Activated T-cell treated with anti-CD3 and anti-CD28 coated beads, Interleukin-2, amount 50 U/mL, for 4 hours (primary cell): ENCODE data around the gene VWA8. TPM values are rescaled to one million over a fixed set of nuclear protein-coding genes. Genes with fewer than 3 reads are reported as not detected.
"Not testable (repeated sequence)": the region's sequence is repeated elsewhere in the genome, so short reads cannot be mapped to it uniquely, and the experiment has no call there.

Experiments used
- ATAC-seq, 2 donors: fragments of 200-7000 bp; cut with Tn5 transposase; one replicate each; pipeline ENCODE4 v1.10.0; 2021
- DNase-seq: peaks from one replicate; pipeline ENCODE4 v3.0.0-alpha.2; 2020
- H3K27me3 Mint-ChIP-seq: one replicate; pipeline ENCODE4 v1.8.0; 2021; ENCODE audit warnings: low read depth, mixed read lengths
- H3K36me3 Mint-ChIP-seq: one replicate; pipeline ENCODE4 v1.8.0; 2022; ENCODE audit warnings: mixed read lengths; ENCODE audit not compliant: insufficient read depth
- H3K4me1 Mint-ChIP-seq: one replicate; pipeline ENCODE4 v1.8.0; 2021; ENCODE audit warnings: low read depth, mixed read lengths
- H3K4me3 Mint-ChIP-seq: one replicate; pipeline ENCODE4 v1.8.0; 2021; ENCODE audit warnings: mild to moderate bottlenecking, moderate library complexity, mixed read lengths
- H3K9me3 Mint-ChIP-seq: one replicate; pipeline ENCODE4 v1.8.0; 2021; ENCODE audit warnings: mixed read lengths
- total RNA-seq, 3 donors: library from RNA; stranded (reverse); gene quantifications; one replicate each; pipeline ENCODE4 v1.2.1, GENCODE V29; 2021

VWA8 gene
- total RNA-seq, 3 donors from 2014 or later, result 22.2 to 31.9 (median 26.4) TPM

GRCh38 chr13:41952749-41953148, 8.2 kb downstream of the VWA8 start:
- H3K4me1 Mint-ChIP-seq, result peaks cover 26% of the 10 kb centered on the region
- H3K36me3 Mint-ChIP-seq, result peaks cover 26% of the 10 kb centered on the region
- no peaks in the 10 kb centered on the region for H3K27me3 Mint-ChIP-seq

GRCh38 chr13:41949104-41949503, 11.8 kb downstream of the VWA8 start:
- peaks cover 44% of the 10 kb centered on the region for H3K36me3 Mint-ChIP-seq

More at GRCh38 chr13:41952749-41953148, 8.2 kb downstream of the VWA8 start:
- ATAC-seq, result no peak
- H3K9me3 Mint-ChIP-seq, result no peaks in the 10 kb centered on the region
- DNase-seq, result no peak
- H3K4me3 Mint-ChIP-seq, result no peak overlapping the region

GRCh38 chr13:41945926-41946325, 15.0 kb downstream of the VWA8 start:
- ATAC-seq (no peak), DNase-seq (no peak)
- H3K9me3 Mint-ChIP-seq, result peaks cover 25% of the 10 kb centered on the region
- H3K36me3 Mint-ChIP-seq, result peaks cover 54% of the 10 kb centered on the region
- H3K4me3 Mint-ChIP-seq, result no peak overlapping the region
- H3K27me3 Mint-ChIP-seq, result no peaks in the 10 kb centered on the region
- peaks cover 3% of the 10 kb centered on the region for H3K4me1 Mint-ChIP-seq

More at GRCh38 chr13:41949104-41949503, 11.8 kb downstream of the VWA8 start:
- H3K9me3 Mint-ChIP-seq, result peaks cover 25% of the 10 kb centered on the region
- H3K4me3 Mint-ChIP-seq, DNase-seq, ATAC-seq, H3K4me1 Mint-ChIP-seq, H3K27me3 Mint-ChIP-seq: not testable (repeated sequence)

- Mint-ChIP-seq H3K4me3 (no peak overlapping the region), H3K36me3 (peaks cover 54% of the 10 kb centered on the region), H3K4me1 (peaks cover 8% of the 10 kb centered on the region), H3K27me3 (no peaks in the 10 kb centered on the region), H3K9me3 (peaks cover 25% of the 10 kb centered on the region)
- DNase-seq (no peak), ATAC-seq (no peak)
Measured at GRCh38 chr13:41944635-41945397, 16.1 kb downstream of the VWA8 start.

DNA sequence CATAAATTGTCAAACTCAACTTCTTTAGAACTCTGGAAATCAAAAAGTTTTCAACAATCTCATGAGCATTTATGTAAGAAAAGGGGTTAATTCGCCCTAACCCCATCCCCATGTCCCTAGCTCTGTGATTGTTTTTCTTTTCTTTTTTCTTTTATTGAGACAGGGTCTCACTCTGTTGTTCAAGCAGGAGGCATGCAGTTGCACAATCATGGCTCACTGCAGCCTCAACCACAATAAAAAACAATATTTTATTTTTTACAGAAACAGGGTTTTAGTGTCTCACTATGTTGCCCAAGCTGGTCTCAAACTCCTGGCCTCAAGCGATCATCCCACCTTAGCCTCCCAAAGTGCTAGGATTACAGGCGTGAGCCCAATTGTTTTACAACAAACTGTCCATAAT, 16.7 kb downstream of the VWA8 start:
- Mint-ChIP-seq H3K4me1 (peaks cover 9% of the 10 kb centered on the region), H3K9me3 (peaks cover 25% of the 10 kb centered on the region), H3K36me3 (peaks cover 50% of the 10 kb centered on the region)

DNA sequence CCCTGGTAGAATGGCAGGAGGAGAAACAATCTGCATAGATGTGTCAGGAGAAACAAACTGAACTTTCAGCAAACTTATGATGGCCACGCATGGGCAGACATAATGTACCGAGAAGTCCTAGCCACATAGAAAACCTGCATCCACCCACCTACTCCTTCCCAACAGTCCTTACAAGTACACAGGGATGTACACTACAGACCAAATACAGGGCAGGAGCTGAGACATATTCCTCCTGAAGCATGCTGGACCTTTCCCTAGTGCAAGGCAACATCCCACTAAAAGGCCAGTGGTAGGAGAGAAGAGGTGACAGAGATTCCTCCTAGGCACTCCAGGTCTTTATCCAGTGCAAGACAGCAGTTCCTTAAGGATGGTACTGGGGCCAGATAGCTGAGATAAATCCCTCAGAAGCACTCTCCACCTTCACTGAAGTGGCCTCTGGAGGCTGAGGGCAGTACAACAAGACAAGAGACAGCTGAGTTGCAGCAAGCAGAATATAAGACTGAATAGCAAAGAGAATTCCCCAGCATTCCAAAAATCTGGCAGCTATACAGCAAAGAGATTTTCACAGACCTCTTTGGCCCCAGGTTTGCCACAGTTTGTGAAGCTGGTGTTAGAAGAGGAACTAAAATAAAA, 18.3 kb downstream of the VWA8 start:
- H3K27me3 Mint-ChIP-seq, result no peaks in the 10 kb centered on the region
- no peak for DNase-seq
- peaks cover 42% of the 10 kb centered on the region for H3K36me3 Mint-ChIP-seq
- no peak overlapping the region for H3K4me3 Mint-ChIP-seq
- ATAC-seq, result no peak
- H3K9me3 Mint-ChIP-seq, result peaks cover 25% of the 10 kb centered on the region
- H3K4me1 Mint-ChIP-seq, result peaks cover 9% of the 10 kb centered on the region

More for the DNA sequence above, 16.7 kb downstream of the VWA8 start:
- ATAC-seq, result no peak
- Mint-ChIP-seq H3K27me3 (no peaks in the 10 kb centered on the region), H3K4me3 (no peak overlapping the region)
- no peak for DNase-seq

DNA sequence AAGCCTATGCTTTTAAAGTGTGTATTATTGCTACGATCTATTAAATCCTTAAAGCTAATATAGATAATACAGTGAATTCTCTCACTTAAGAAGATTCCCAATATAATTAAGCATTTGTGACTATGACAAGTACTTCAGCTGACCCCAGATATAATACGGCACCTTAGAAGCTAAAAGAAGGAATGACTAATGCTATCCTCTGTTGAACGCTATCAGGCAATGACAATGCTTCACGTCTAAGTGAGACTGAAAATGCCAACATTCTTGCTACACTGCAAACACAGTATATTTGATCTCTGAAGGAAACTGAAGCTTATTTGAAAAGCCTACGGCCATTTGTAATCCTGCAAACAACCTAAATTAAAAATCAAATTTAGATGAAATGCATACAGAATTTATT, 19.7 kb downstream of the VWA8 start:
- DNase-seq (no peak), ATAC-seq (no peak)
- peaks cover 33% of the 10 kb centered on the region for H3K36me3 Mint-ChIP-seq
- H3K27me3 Mint-ChIP-seq, result no peaks in the 10 kb centered on the region
- no peak overlapping the region for H3K4me3 Mint-ChIP-seq
- H3K9me3 Mint-ChIP-seq, result peaks cover 14% of the 10 kb centered on the region
- H3K4me1 Mint-ChIP-seq, result peaks cover 9% of the 10 kb centered on the region

DNA sequence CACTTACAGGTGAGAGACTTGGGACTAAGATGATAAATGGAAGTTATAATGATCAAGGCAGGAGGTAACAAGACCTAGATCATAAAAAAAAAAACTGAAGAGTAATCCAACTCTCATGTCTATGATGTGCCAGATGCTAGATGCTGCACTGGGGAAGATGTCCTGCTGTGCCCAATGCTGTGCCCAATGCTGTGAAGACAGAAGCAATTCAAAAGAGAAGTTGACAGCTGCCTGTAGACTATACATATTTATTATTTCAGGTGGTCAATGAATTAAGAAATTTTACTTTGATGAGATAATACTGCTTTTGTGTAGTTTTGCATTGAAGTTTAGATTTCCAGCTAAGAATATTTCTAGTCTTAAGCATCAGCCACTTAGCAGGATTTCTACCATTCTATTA, 21.5 kb downstream of the VWA8 start:
- H3K4me3 Mint-ChIP-seq, result no peak overlapping the region
- no peaks in the 10 kb centered on the region for H3K9me3 Mint-ChIP-seq
- H3K27me3 Mint-ChIP-seq, result no peaks in the 10 kb centered on the region
- peaks cover 9% of the 10 kb centered on the region for H3K4me1 Mint-ChIP-seq
- ATAC-seq (no peak), DNase-seq (no peak)
- H3K36me3 Mint-ChIP-seq, result peaks cover 18% of the 10 kb centered on the region

- peaks cover 9% of the 10 kb centered on the region for H3K4me1 Mint-ChIP-seq
- no peaks in the 10 kb centered on the region for H3K27me3 Mint-ChIP-seq
Measured at GRCh38 chr13:41938918-41939317, 22.0 kb downstream of the VWA8 start.

DNA sequence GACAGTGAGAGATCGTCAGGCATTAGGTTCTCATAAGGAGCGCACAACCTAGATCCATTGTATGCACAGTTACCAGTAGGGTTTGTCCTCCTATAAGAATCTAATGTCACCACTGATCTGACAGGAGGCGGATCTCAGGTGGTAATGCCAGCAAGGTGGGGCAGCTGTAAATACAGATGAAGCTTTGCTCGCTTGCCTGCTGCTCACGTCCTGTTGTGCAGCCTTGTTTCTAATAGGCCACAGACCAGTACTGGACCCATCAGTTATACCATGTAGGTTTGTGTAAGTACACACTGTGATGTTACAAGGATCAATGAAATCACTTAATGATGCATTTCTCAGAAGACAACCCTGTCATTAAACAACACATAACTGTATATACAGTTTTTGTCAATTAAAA, 23.5 kb downstream of the VWA8 start:
- DNase-seq (no peak), ATAC-seq (no peak)
- Mint-ChIP-seq H3K9me3 (no peaks in the 10 kb centered on the region), H3K36me3 (peaks cover 20% of the 10 kb centered on the region), H3K4me1 (peaks cover 11% of the 10 kb centered on the region), H3K27me3 (no peaks in the 10 kb centered on the region), H3K4me3 (no peak overlapping the region)

More at GRCh38 chr13:41938918-41939317, 22.0 kb downstream of the VWA8 start:
- Mint-ChIP-seq H3K4me3 (no peak overlapping the region), H3K36me3 (peaks cover 22% of the 10 kb centered on the region), H3K9me3 (no peaks in the 10 kb centered on the region)
- ATAC-seq, result no peak
- DNase-seq, result no peak

DNA sequence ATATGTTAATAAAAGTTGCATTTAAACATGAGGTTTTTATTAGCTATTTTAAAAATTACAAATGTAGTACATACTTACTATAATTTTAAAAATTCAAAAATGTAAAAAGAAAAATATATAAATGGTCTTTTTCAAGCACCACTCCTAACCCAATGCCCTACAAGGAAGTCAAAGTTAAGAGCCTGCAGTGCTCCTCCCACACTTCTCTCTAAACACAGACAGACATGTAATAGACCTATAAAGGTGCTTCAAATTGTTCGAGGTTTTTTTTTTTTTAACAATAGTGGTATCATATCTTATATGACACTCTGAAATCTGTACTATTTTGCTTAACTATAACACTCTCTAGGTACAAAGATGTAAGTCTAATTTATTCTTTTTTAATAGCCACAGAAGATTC, 25.4 kb downstream of the VWA8 start:
- Mint-ChIP-seq H3K4me3 (no peak overlapping the region), H3K27me3 (no peaks in the 10 kb centered on the region), H3K36me3 (peaks cover 17% of the 10 kb centered on the region), H3K4me1 (peaks cover 15% of the 10 kb centered on the region), H3K9me3 (no peaks in the 10 kb centered on the region)
- DNase-seq (no peak), ATAC-seq (no peak)

DNA sequence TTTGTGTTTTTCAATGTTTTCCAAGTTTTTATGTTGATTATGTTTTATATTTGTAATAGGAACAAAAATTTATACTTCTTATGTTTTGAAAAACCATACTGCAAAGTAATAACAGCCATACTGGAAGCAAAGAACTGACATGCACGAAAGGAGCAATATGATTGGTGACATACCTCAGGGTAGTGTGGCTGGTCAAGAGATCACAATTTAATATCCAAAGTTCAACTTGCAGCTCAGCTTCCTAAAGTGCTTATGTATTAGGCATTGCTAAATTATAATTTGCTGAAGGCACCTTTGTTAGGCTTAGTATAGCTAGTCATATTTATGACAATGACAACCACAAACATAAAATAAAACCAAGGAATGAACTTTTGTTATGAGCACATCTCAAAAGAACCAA, 25.9 kb downstream of the VWA8 start:
- no peaks in the 10 kb centered on the region for H3K27me3 Mint-ChIP-seq
- ATAC-seq, result no peak
- no peak overlapping the region for H3K4me3 Mint-ChIP-seq
- H3K9me3 Mint-ChIP-seq, result no peaks in the 10 kb centered on the region
- peaks cover 16% of the 10 kb centered on the region for H3K4me1 Mint-ChIP-seq
- no peak for DNase-seq
- H3K36me3 Mint-ChIP-seq, result peaks cover 18% of the 10 kb centered on the region

DNA sequence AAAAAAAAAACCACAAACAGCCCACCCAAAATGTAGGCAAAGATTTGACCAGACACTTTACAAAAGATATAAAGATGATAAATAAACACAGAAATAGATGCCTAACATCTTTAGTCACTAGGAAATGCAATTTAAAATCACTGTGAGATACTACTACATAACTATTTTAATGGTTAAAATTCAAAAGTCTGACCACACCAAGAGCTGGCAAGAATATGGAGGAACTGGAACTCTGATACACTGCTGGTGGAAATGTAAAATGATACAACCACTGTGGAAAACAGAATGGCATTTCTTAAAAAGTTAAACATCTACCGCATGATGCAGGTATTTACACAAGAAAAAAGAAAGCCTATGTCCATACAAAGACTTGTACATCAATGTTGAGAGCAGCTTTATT, 26.8 kb downstream of the VWA8 start:
- no peak overlapping the region for H3K4me3 Mint-ChIP-seq
- no peak for DNase-seq
- peaks cover 23% of the 10 kb centered on the region for H3K36me3 Mint-ChIP-seq
- no peaks in the 10 kb centered on the region for H3K27me3 Mint-ChIP-seq
- H3K9me3 Mint-ChIP-seq, result no peaks in the 10 kb centered on the region
- no peak for ATAC-seq
- peaks cover 13% of the 10 kb centered on the region for H3K4me1 Mint-ChIP-seq

DNA sequence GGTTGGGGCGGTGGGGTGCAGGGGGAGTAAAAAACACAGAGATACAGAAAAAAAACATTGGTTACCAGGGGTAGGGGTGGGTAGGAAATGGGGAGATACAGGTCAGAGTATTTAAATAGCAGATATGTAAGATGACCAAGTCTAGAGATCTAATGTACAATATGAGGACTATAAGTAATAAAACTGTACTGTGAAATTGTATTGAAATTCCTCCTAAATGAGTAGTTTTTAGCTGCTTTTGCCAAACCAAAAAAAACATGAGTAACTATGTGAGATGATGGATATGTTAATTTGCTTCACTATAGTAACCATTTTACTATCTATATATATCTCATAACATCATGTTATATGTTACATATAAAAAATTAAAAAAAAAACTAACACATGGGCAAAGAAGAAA, 29.6 kb downstream of the VWA8 start:
- ATAC-seq, result peak; percentile 65 to 70
- H3K4me3 Mint-ChIP-seq, result peak overlapping the region; percentile 24
- no peaks in the 10 kb centered on the region for H3K27me3 Mint-ChIP-seq
- no peak for DNase-seq
- H3K36me3 Mint-ChIP-seq, result peaks cover 33% of the 10 kb centered on the region
- H3K4me1 Mint-ChIP-seq, result peaks cover 31% of the 10 kb centered on the region
- H3K9me3 Mint-ChIP-seq, result no peaks in the 10 kb centered on the region

- peaks cover 40% of the 10 kb centered on the region for H3K36me3 Mint-ChIP-seq
- no peak for ATAC-seq
- H3K4me1 Mint-ChIP-seq, result peaks cover 31% of the 10 kb centered on the region
- no peak overlapping the region for H3K4me3 Mint-ChIP-seq
- no peak for DNase-seq
- no peaks in the 10 kb centered on the region for H3K27me3 Mint-ChIP-seq
- H3K9me3 Mint-ChIP-seq, result peaks cover 5% of the 10 kb centered on the region
Measured at GRCh38 chr13:41930154-41930553, 30.8 kb downstream of the VWA8 start.
